ENCODE results near the gene SLC25A13. TPM values are rescaled to one million over a fixed set of nuclear protein-coding genes. Genes with fewer than 3 reads are reported as not detected.

SLC25A13 gene
- total and polyA plus RNA-seq, 9 of the 15 experiments (the other 6 are each of a cell fraction or from before 2014, with no cell fraction given) = 21.4 to 80.2 (median 58.7) TPM

DNA sequence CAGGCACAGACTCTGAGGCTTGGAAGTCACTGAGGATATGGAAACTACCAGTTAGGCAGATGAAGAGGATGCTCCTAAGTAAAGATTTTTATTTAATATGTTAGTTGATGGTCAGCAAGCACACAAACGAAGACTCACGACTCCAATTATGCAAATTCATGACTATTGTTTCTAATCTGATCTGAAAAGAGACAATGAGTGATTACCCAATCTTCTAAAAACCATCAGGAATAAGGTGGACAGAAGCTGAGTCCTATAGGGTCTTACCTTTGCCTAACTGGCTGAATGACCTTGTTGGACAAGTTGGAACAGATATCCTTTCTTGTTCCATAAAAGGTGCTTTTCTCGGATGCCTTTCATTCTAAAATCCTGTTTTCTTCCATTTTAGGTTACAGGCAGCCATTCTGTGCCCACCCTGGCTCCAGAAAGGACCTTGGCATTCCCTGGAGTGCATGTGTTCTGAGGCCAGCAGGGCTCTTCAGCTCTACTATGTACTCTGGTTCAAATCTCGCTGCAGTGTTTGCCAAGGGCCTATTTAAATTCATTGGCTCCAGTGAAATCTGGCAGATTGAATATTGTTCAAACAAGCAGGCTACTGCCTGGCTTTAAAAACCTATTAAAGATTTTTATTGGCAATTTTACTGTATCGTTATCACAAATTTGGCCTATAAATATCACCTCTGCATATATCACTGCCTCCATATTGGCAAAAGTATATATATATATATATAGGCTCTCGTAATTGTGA lies 77.5 kb downstream of the SLC25A13 start (continued):
- TF ChIP-seq, protein P1, sequence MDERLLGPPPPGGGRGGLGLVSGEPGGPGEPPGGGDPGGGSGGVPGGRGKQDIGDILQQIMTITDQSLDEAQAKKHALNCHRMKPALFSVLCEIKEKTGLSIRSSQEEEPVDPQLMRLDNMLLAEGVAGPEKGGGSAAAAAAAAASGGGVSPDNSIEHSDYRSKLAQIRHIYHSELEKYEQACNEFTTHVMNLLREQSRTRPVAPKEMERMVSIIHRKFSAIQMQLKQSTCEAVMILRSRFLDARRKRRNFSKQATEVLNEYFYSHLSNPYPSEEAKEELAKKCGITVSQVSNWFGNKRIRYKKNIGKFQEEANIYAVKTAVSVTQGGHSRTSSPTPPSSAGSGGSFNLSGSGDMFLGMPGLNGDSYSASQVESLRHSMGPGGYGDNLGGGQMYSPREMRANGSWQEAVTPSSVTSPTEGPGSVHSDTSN (CRISPR knock-in tag; IDR thresholded peaks at IDR 0.05; ENCODE audit: low read depth) = no peak
- TF ChIP-seq, protein P1 (tag; conservative IDR thresholded peaks at IDR 0.05; ENCODE audit: low read depth) = peak; percentile 32; the same call in 1 of the 2 replicates
- TF ChIP-seq, protein P2, sequence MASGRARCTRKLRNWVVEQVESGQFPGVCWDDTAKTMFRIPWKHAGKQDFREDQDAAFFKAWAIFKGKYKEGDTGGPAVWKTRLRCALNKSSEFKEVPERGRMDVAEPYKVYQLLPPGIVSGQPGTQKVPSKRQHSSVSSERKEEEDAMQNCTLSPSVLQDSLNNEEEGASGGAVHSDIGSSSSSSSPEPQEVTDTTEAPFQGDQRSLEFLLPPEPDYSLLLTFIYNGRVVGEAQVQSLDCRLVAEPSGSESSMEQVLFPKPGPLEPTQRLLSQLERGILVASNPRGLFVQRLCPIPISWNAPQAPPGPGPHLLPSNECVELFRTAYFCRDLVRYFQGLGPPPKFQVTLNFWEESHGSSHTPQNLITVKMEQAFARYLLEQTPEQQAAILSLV (tag; IDR thresholded peaks at IDR 0.05) = no peak
- TF ChIP-seq ZNF668 (CRISPR knock-in tag; IDR thresholded peaks at IDR 0.05) = no peak
- TF ChIP-seq, protein P3, sequence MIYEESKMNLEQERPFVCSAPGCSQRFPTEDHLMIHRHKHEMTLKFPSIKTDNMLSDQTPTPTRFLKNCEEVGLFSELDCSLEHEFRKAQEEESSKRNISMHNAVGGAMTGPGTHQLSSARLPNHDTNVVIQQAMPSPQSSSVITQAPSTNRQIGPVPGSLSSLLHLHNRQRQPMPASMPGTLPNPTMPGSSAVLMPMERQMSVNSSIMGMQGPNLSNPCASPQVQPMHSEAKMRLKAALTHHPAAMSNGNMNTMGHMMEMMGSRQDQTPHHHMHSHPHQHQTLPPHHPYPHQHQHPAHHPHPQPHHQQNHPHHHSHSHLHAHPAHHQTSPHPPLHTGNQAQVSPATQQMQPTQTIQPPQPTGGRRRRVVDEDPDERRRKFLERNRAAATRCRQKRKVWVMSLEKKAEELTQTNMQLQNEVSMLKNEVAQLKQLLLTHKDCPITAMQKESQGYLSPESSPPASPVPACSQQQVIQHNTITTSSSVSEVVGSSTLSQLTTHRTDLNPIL (CRISPR knock-in tag; IDR thresholded peaks at IDR 0.05) = no peak
- TF ChIP-seq, protein P4, sequence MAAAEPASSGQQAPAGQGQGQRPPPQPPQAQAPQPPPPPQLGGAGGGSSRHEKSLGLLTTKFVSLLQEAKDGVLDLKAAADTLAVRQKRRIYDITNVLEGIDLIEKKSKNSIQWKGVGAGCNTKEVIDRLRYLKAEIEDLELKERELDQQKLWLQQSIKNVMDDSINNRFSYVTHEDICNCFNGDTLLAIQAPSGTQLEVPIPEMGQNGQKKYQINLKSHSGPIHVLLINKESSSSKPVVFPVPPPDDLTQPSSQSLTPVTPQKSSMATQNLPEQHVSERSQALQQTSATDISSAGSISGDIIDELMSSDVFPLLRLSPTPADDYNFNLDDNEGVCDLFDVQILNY (CRISPR knock-in tag; IDR thresholded peaks at IDR 0.05) = no peak
- TF ChIP-seq, protein P5, sequence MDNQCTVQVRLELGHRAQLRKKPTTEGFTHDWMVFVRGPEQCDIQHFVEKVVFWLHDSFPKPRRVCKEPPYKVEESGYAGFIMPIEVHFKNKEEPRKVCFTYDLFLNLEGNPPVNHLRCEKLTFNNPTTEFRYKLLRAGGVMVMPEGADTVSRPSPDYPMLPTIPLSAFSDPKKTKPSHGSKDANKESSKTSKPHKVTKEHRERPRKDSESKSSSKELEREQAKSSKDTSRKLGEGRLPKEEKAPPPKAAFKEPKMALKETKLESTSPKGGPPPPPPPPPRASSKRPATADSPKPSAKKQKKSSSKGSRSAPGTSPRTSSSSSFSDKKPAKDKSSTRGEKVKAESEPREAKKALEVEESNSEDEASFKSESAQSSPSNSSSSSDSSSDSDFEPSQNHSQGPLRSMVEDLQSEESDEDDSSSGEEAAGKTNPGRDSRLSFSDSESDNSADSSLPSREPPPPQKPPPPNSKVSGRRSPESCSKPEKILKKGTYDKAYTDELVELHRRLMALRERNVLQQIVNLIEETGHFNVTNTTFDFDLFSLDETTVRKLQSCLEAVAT (IDR thresholded peaks at IDR 0.05) = no peak

Data from K562 (cell line).